ENCODE measurements around the gene FCHSD2.
"Not testable (repeated sequence)": the region's sequence is repeated elsewhere in the genome, so short reads cannot be mapped to it uniquely, and the experiment has no call there.

FCHSD2 gene

DNA sequence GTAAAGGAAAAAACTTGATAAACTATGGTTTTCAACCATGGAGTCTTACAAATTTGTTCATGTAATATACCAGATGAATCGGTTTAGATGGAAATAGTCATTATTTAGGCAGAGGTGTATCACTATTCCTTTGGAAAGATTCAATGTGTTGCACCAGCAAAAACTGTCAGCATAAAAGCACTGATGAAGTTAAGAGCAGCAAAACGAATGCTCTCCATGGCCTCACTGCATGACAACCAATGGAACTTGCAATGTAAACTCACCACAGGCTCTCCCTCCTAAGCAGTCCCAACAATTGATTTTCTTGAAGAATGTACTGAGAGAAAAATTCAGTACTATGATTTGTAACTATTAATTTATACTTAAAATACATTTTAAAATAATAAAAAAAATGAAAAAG lies 139.9 kb downstream of the FCHSD2 start:
- no peak for DNase-seq

- DNase-seq, result no peak
Observed at GRCh38 chr11:73001615-73002014, 140.5 kb downstream of the FCHSD2 start.

DNA sequence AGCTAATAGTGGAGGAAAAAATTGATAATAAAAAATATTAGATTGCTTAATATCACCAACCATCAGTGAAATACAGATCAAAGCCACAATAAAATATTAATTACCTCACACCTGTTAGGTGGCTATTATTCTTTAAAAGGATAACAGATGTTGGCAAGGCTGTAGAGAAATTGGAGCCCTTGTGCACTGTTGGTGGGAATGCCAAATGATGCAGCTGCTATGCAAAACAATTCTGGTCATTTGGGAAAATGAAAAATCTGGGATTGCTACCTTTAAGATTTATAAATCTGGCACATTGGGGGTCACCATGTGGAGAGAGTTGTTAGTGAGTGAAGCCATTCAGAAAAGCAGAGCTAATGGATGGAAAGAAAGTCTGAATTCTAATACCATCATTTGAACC lies 143.4 kb downstream of the FCHSD2 start:
- no peak for DNase-seq

- no peak for DNase-seq
Observed at GRCh38 chr11:72996959-72997358, 145.2 kb downstream of the FCHSD2 start.

DNA sequence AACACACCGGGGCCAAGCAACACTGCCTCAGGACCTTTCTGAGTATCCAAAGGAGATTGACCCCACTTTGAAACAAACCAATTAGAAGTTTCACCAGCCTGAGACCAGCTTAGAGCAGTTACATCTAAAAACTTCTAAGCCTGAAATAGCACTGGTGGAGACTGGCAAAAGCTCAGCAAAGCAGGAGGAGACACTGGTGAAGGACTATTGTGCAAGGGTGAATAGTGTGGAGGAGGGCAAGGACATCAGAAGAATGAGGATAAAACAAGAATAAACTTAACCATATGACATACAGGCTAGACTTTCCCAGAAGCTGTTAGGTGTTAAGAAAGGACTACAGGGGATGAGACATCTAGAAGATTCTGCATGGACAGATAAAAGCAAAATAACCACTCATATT lies 152.4 kb downstream of the FCHSD2 start:
- DNase-seq, result no peak

GRCh38 chr11:72988821-72989220 lies 153.3 kb downstream of the FCHSD2 start:
- DNase-seq, result no peak

- no peak for DNase-seq
Observed at GRCh38 chr11:72985645-72986044, 156.5 kb downstream of the FCHSD2 start.

- no peak for DNase-seq
Observed at GRCh38 chr11:72984453-72985077, 157.6 kb downstream of the FCHSD2 start.

GRCh38 chr11:72983560-72983959 lies 158.6 kb downstream of the FCHSD2 start:
- no peak for DNase-seq

DNA sequence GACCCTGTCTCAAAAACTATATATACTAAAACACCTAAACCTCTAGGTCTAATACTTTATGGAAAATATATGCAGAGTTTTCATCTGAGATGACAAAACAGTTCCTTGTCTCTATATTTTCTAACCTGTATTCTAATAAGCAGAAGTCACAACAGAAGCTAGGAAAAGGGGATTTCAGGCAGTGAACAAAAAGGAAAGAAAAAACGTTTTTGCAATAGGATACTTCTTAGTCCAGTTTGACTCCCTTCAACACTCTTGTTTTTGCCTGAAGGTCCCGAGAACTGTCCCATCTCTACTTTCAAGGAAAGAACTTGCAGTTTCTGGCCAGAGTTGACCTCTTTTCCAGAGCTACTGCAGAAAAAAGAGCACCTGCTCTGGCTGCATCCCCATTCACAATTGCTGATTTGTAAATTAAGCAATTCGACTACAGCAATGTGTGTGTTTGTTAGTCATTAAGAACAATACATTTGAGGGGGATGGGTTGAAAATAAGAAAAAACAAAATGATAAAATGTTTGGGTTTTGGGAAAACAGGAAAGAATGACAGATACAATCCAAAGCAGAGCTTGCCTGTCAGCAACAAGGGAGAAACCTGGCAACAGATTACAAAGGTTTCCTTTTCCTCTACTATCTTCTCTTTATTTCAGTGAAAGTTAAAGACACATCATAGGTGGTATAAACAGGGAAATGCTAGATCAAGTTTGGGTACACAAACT lies 160.0 kb downstream of the FCHSD2 start:
- DNase-seq, result no peak

DNA sequence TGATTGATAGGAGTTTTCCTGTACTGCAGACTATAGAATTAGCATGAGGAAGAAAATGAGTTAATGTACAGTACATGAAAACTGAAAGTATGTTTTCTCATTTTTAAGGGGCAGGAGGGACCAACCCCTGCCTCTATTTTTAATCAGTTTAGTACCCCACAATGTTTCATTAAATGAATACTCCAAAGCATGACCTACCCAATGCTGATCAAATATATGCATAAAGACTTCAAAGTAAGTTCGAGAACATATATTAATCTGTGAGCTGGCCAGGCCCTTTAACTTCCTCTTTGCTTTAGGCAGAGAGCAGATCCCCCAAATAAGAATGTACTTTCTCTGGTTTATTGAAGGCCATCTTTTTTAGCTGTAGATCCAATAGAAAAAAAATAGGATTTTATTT lies 161.0 kb downstream of the FCHSD2 start:
- DNase-seq, result no peak

DNA sequence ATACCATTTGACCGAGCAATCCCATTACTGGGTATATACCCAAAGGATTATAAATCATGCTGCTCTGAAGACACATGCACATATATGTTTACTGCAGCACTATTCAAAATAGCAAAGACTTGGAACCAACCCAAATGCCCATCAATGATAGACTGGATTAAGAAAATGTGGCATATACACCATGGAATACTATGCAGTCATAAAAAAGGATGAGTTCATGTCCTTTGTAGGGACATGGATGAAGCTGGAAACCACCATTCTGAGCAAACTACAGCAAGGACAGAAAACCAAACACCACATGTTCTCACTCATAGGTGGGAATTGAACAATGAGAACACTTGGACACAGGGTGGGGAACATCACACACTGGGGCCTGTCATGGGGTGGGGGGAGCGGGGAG lies 164.3 kb downstream of the FCHSD2 start:
- DNase-seq, result not testable (repeated sequence)

- not testable (repeated sequence) for DNase-seq
Observed at GRCh38 chr11:72976522-72976892, 165.6 kb downstream of the FCHSD2 start.

- no peak for DNase-seq
Observed at GRCh38 chr11:72975778-72976521, 166.2 kb downstream of the FCHSD2 start.

DNA sequence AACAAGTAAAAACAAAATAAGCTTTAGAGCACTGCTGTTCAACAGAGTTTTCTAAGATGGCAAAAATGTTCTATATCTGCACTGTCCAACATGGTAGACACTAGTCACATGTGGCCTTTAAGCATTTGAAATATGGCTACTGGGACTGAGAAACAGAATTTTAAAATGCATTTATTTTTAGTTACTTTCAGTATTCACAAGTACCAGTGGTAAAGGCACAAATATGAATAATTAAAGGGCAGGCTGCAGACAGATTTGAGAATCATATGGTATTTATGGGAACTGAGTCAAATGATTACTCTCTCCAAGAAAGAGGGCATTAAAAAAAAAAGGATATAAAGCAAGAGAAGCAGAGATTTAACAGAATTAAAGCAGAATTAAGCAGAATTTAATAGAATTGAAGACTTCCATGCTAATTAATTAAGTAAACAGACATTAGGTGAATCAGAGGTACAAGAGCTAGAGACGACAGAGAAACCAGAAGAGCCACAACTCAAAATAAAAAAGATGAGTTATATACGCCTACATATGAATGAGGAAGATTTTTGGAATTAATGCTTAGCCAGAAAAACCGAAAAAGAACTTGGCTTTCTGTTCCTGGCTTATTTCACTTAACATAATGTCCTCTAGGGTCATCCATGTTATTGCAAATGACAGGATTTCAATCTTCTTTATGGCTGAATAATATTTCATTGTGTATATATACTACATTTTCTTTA lies 167.5 kb downstream of the FCHSD2 start:
- DNase-seq, result no peak

DNA sequence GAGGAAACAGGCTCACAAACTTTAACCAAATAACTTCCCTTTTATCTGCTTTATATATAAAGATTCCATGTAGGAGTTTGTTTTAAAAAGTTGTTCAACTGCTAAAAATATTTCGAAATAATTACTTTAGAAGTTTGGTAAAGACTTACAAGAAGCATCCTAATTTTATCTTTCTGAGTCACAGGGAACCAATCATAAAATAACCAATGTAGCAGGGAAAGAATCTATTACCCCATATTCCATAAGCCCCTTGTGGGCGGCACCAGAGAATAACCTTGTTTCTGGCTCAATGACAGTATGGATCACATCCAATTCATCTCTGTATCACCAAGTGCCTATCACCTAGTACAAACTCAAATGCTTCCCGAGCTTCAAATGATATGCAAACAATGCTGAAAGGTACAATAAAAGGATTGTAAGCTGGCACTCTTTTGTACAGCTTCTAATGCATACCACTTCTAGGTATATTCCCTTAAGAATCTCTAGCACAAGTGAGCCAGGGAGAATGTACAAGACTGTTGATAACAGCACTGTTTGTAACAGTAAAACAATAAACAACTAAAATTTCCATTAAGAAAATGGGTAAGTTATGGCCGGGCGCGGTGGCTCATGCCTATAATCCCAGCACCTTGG lies 169.5 kb downstream of the FCHSD2 start:
- DNase-seq, result no peak

DNA sequence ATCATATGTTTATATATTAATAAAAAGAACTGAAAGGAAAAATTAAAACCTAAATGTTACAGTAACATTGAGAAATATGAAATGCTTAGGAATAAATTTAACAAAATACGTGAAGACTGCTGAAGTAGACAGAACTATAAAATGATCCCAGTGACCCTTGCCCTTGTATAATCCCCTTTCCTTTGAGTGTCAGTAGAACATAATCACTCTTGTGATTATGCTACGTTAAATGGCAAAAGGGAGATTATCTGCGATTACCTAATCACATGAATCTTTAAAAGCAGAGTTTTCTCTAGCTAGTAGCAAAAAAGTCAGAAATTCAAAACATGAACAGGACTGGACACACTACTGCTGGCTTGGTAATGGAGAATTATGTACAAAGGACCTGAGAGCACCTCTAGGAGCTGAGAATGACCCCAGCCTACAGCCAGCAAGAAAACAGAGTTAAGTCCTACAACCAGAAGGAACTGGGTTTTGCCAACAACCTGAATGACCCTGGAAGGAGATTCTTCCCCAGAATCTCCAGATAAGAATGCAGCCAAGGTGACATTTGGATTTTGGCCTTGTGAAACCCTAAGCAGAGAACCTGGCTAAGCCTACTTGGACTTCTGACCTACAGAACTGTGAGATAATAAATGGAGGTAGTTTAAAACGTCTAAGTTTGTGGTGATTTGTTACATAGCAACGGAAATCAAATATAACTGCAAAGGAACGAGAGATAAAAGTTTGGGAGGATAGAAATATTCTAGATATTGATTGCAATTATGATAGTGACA lies 170.7 kb downstream of the FCHSD2 start:
- no peak for DNase-seq

DNA sequence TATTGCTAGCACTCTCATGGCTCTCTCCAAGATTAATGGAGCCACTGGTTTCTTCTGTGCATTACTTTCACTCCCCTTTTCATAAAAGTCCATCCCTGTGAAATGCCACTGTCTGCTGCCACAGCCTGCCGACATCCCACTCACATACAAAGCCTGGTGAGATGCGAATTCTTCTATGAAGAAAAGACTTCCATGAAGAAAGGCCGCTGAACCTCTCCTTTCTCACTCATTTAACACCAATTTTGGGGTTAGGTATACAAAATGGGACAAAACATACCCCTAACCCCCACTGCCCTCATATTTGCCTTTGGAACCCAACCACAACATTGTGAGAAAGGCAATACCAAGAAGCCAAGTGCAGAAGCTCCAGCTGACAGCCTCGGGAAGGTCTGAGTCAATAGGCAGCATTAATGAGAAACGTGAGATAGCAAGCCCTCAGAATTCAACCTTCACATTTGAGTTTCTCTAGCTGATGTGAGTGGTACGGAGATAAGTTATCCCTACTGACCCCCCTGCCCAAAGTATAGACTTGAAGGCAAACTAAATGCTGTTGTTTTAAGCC lies 171.5 kb downstream of the FCHSD2 start:
- no peak for DNase-seq

- no peak for DNase-seq
Observed at GRCh38 chr11:72969894-72970335, 172.2 kb downstream of the FCHSD2 start.

DNA sequence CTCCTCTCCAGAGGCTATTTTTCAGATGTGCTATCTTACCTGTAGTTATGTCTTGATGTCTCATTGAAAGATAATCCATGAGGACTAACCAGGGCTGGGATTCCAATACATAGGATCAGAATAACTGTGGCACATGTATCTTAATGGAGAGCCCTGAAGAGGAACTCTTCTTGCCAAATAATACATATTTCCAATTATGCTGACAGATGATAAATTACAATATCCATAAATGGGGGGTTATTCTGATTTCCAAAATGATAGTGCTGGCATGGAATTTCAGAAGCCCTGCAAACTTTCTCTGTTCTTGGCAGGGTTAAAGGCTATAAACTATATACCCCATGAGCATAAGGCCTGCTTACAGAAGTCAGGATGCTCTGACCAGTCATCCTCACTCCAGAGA lies 173.7 kb downstream of the FCHSD2 start:
- DNase-seq, result no peak

DNA sequence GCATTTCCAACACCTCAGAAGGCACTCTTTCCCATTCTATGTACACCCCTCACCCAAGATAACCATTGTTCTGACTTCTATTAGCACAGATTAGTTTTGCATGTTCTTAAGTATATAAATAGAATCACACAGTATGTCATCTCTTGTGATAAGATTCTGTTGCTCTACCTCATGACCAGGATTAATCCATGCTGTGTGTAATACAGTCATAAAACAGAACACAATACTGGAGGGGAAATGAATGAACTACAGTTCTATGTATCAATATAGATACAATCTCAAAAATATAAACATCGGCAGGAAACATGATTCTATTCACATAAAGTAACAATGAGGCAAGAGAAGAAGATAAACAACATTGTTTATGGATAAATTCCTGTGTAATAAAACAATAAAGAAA lies 176.4 kb downstream of the FCHSD2 start:
- no peak for DNase-seq

- no peak for DNase-seq
Observed at GRCh38 chr11:72962717-72963116, 179.4 kb downstream of the FCHSD2 start.

Data from activated CD4-positive, alpha-beta T cell treated with anti-CD3 and anti-CD28 coated beads, Interleukin-2, amount 50 U/mL, for 4 hours (primary cell).